HG03342 (cell line): ENCODE measurements around the gene DPYSL4.

ENCODE experiments used
- ATAC-seq: cut with Tn5 transposase; IDR thresholded peaks from one replicate; pipeline ENCODE4 v1.9.1; 2021; ENCODE audit warnings: mild to moderate bottlenecking, moderate library complexity; ENCODE audit not compliant: unreplicated experiment

The DPYSL4 gene

DNA sequence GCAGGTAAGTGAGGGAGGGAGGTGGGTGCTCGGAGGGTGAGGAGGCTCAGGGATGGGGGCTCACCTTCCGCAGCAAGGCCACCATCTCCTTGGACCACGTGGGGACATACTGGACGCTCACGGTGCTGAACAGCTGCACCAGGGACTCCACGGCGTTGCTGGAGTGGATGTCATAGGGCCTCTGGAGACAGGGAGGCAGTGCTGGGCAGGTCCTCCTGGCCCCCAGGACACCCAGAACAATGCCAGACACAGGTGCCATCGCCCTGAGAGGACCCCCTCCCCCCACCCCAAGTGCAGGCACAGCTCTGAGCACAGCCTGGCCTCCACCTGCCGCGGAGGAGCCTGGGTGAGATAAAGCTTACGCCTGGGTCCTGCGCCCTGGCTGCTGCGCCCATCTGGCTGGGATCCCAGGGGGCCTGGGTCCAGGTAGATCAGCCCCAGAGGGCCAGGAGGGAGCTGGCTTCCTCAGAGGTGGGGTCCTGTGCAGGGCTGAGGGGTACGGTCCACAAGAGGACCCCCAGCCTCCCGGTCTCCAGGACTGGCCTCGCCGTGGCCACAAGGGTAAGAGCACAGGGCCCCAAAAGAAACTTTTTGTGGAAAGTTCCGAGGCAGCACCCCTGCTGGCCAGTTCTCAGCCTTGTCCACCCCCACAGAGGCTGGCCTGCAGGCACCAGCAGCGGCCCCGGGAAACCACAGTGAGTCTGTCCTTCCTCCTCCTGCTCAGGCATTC, 37.8 kb downstream of the DPYSL4 start:
- ATAC-seq = no peak

DNA sequence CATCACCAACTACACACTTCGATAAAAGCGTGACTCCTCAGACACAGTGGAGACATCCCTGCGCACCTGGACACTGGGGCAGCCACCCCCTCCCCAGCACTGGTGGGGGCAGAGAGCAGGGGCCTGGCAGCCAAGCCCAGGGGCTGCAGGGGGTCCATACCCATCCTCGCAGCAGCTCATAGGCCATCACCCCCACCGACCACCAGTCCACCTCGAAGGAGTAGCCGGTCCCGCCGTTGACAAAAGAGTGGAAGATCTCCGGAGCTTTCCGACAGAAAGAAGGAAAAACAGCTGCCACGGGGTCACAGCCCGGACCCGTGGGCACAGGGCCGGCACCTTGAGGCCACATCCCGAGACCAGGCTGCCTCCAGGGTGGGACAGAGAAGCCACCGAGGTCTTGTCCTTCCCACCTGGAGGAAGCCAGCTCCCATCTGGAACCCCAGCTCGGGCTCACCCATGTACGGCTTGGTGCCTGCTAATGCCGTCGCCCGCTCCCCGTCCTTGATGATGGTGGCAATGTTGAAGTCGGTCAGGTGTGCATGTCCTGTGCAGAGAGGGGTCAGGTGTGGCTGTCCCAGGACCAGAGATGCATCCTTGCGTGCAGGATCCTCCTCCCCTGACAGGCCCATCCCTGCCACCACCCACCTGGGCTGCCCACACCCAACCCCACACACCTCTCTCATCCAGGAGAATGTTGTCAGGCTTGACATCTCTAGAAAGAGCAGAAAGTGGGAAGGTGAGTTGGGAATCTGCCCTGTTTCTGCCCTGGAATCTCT, 38.5 kb downstream of the DPYSL4 start:
- ATAC-seq = no peak

DNA sequence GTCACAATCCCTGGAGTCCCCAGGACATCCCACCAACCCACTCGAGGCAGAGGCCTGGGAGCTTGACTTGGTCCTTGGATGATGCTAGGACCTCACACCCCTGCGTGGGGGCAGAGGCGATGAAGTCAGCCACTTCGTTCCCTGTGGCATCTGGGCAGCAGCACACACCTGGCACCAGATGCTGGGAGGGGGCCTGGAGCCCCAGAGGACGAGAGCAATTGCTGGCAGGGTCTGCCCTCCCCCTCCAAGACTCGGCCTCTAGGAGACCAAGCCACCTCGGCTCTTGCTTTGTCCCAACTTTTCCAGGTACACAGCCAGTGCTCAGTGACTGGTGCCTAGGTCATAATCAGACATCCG, 39.1 kb downstream of the DPYSL4 start:
- ATAC-seq = no peak

DNA sequence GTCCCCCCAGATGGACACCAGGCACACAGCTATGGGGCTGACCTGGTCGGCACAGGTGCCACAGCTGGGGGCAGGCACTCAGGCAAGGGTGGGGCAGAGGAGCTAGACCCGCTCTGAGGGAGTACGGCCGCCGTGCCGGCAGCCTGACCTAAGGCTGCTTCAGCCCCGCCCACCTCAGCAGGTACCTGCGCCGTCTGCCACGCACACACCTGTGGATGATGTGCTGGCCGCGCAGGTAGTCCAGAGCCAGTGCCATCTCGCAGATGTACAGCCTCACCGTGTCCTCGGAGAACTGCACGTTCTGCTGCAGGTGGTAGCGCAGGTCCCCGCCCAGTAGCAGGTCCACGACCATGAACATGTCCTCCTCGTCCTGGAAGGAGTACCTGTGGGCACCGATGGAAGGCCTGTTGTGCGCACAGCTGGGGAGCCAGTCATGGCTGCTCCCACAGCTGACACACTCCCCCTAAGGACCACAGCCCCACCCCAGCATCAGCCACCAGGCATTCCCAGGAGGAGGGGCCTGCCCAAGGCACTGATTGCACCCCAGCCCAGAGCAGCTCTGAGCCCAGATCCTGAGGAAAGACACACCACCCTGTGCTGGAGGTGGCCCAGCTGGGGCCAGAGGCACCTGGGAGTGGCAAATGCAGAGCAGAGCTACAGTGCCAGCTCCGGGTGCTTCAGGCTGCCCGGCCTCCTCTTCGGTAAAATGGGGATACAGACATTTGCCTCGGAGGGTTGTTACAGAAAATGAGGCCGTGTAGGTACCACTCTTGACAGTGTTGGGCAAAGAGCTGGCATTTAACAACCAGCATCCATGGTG, 40.0 kb downstream of the DPYSL4 start:
- no peak for ATAC-seq

DNA sequence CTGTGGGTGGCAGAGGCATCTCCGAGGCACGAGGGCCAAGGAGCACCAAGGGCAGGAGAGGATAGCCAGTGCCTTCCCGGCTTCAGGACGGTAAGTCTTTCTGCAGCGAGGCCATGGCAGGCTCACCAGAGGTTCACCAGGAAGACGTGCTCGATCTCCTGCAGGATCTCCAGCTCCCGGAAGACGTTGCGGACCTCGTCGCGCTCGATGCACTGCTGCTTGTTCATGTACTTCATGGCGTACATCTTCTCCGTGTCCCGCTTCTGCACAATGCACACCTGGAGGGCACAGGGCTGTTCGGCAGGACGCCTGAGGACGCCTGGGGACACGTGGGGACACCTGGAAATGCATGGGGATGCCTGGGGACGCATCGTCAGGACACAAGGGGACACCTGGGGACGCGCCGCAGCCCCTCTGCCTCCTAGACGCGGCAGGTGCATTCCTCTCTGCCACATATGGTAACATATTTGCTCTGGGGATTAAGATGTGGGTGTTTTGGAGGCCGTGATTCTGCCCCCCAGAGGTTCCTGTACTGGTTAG, 41.2 kb downstream of the DPYSL4 start:
- no peak for ATAC-seq

DNA sequence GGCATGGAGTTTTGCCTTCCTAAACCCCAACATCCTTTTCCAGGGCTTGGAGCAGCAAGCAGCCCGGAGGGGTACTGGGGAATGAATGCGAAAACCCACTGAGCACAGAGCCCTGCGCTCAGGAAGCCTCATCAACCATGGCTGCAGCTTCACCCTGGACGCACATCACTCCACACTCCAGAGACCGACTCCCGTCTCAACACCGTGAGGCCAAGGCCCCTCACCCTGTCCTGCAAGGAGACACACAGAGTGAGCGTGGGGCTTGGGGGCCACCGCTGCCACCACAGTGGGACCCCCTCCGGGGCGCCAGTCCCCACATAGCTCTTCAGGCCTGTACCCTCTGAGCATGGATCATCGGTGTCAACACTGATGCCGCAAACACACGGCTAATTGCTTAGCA, 41.9 kb downstream of the DPYSL4 start:
- ATAC-seq = no peak

DNA sequence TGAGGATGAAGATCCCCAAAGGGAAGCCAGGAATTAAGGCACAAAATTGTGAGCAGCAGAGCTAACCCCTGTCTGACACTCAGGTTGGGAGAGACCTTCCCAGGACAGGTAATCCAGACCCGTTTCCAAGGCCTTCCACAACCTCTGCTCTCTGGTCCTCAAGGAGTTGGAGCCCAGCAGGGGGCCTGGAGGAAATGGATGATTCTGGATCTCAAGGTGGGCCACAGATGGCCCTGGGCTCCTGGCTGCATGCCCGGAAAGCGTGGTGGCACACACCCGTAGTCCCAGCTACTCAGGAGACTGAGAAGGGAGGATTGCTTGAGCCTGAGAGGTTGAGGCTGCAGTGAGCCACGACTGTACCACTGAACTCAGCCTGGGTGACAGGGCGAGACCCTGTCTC, 42.3 kb downstream of the DPYSL4 start:
- no peak for ATAC-seq

DNA sequence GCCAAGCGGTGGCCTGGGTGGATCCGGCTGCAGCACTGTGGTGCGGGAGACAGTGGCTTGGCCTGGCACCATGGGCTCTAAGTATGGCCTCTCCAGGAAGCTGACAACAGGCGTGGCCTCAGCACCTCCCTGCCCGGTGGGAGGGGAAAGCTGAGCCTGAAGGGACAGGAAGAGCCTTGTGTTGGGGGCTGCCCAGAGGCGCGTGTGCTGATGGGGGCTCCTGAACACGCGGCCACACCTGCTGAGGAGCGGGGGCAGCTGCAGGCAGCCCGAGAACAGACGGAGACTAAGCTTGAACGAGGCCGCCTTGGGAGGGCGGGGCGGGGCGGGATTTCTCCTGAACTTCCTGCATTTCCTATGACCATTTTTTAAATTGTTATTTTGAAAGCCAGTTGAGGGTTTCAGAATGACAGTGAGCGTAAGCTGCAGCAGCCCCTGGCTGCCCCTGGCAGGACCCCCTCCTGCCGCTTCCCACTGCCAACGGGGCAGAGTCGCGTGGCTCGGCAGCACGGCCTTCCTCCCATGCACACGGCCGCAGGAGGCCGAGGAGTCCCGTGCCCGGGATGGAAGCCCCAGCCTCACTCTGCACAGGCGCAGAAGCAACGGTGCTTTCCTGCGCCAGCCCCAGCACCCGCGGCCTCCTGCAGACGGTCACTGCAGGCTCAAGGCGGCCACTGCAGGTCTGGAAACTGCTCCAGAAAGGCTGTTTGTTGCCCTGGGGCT, 43.2 kb downstream of the DPYSL4 start:
- no peak for ATAC-seq

DNA sequence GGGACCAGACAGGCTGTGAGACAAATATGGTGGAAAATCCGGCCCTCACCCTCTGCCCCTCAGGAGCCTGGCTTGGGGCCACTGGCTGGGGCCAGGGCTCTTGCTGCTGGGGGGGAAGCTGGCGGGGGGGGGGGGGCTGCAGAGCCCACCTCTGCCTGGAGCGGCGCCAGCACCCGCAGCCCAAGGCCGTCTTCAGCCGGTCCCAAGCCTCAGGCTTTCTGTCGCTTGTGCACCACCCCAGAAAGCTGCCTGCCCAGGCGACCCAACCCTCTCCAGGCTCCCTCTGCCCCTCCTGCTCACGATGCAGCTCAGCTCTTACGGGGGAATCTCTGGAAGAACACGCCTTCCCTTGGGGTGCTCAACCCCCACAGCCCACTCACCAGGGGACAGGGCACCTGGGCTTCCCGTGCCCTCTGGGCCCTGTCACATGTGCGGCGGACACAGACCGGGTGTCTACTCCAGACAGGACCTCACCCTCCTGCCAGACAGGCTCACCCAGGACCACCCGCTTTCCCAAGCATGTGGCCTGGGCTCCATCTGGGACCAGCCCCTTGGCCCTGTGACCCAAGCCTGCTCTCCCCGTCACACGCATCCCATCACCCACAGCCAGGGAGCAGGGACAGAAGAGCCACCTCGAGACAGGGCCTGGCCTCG, 43.9 kb downstream of the DPYSL4 start:
- ATAC-seq = no peak

DNA sequence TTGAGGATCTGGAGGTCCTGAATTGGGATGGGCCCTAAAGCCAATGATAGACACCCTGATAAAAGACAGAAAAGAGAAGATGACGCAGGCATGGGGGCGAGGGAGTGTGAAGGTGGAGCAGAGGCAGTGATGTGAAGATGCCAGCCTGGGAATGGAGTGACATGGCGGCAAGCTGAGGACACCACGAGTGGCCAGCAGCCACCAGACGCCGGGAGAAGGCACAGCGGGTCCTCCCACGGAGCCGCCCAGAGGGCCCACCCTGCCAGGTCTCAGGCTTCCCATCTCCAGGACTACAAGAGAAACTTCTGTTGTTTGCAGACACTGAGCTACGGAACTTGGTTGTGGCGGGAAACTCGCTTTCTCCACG, 44.9 kb downstream of the DPYSL4 start:
- no peak for ATAC-seq

DNA sequence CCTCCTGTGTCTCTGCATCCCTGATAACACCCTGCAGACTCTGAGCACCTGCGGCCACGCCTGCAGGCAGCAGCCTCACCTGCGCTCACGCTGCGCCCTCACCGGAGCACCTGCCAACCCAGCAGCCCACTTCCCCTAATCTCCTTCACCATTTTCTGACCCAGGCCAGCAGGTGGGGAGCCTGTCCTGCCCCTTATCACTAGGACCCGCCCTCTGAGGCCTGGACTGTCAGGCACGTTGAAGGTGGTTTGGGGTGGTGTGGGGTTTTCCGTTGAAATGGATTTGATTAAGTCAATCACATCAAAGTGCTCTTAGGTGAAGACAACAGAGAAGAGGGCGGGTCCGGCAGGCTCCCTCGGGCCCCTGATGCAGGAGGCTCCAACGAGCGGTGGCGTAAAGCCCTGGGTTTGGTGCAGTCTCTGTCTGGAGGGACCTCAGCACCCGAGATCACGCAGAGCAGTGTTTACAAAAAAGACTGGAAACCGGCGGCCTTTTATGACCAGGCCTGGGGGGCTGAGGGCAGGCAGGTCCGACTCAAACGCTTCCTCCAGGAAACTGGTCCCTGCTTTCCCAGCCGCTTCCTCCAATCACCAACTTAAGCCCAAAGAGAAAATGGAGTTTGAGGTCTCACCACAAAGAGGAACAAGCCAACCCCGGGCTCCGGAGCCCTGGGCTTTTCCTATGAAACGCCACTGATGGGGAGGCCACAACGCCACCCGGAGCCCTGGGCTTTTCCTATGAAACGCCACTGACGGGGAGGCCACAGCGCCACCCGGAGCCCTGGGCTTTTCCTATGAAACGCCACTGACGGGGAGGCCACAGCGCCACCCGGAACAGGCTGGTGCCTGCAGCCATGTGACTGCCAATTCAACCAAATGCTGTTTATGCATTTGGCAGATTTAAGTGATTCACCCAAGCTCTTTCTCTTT, 45.5 kb downstream of the DPYSL4 start:
- no peak for ATAC-seq

DNA sequence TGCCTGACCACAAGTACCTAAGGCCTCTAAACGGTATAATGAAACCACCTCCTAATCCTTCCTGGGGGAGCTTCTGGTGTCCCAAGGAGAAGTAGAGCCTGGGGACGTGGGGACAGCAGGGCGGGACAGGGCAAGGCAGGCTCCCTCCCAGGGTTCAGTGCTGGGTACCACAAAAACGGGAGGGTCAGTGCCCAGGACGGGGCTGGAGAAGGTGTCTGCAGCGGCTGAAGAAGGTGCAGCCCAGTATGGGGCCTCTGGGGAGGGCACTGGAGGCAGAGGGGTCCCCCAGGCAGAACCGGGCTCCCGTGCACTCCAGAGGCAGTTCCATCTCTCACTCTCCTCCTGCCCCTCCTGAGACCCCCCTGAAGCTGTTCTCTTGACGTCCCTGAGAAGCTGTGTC, 46.2 kb downstream of the DPYSL4 start:
- ATAC-seq = no peak

DNA sequence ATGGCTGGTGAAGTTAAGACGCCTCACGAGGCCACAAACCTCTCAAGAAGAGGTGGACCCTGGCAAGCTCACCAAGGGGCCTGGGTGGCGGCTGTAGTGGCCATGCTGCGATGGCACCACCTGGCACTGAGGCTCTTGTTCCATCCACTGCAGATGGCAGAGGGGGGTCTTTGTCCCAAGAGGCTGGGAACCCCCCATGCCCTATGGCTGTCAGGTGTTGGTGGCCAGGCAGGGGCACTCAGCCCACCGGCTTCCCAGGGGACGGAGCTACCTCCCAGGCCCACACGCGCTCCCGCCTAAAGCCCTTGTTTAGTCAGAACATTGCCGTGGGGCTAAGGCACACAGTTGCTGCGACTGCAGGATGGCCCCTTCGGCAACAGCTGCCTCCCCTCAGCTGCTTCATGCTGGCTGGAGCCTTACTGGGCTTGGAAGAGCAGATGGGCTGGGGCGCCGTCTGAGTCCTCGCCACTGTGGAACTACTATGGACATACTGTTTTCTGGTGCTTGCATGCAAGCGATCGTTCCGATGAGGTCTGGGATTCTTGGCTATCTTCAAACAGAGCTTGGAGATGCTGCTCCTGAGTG, 46.8 kb downstream of the DPYSL4 start:
- ATAC-seq = no peak

DNA sequence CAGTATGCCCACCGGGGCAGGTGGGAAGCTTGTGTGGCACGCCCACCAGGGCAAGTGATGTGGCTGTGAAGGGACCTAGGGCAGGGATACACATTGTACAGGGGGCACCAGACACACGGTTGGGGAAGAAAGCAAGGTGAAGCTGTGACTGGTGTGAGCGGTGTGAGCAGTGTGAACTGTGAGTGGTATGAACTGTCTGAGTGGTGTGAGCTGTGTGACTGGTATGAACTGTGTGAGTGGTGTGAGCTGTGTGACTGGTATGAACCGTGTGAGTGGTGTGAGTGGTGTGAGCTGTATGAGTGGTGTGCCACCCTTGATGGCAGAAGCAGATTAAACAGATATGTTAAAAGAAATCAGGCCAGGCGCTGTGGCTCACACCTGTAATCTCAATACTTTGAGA, 48.1 kb downstream of the DPYSL4 start:
- no peak for ATAC-seq

DNA sequence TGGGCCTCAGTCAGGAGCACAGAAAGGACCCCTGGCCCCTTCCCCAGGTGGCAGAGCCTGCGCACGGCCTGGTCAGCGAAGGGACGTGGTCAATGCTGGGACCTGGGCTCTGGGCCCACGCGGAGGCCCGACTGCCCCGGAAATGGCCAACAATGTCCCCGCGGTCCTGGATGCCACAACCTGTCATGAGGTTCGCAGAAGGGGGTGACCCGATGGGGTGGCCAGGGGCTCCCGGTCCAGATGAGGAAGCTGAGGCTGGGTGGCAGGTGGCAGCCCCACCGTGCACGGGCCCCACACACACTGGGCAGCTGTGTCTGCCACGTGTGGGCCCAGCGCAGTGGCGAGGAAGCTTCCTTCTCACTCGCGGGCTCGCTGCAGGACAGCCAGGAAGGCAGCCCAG, 49.4 kb downstream of the DPYSL4 start:
- ATAC-seq = no peak

DNA sequence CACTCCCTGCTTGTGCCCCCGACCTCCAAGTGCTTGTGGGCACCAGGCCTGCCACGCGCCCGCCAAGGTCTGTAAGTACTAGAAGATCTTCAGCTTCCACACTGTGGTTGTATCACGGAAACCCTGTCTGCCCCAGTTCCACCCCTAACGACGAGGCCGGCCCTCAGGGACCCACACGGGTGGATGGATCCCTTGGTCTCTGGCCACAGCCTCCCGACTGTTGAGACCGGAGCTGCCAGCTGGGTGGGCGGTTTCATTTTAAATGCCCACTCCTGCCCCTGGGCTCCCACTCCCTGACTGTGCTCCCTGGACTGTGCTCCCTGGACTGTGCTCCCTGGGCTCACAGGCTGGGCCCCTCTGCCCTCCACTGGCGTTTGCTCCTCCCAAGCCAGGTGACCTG, 50.1 kb downstream of the DPYSL4 start:
- no peak for ATAC-seq

DNA sequence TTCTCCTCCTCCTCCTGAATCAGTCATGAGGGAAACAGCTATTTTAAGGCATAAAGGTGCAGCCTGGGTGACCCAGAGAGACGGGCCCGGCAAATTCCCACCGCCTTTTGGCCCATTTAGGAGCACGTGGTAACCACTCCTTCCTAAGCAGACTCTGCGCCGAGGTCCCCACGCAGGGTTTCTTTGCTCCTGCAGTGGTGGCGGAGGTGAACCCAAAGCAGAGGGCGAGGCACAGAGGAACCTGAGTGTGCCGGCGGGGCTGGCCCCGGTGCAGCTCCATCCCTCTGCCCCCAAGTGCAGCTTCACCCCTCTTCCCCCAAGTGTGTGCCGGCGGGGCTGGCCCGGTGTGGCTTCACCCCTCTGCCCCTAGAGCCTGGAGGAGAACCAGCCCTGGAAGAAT, 50.6 kb downstream of the DPYSL4 start:
- no peak for ATAC-seq

DNA sequence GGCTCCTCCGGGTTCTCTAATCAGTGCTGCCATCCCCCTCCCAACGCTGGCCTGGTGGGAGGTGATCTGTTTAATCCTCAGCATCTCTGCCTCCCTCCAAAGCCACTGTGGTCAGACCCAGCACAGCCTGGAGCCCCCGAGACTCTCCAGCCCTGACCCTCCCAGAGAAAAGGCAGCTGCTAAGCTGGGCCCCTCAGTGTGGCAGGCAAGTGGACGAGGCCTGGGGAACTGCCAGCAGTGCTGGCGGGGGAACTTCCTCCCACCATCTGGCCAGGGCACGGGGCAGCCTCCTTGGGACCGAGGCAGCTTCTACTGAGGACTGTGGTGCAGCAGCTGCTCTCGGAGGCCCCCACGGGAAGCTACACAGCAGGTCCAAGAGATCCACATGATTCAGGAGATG, 51.1 kb downstream of the DPYSL4 start:
- ATAC-seq = no peak
